Endothelial cell of umbilical vein (primary cell): ENCODE measurements around the gene SGCB. TPM values are rescaled to one million over a fixed set of nuclear protein-coding genes. Genes with fewer than 3 reads are reported as not detected.

Experiments used
- BruUV-seq: library from RNA; stranded (reverse); fragments of 400-500 nt; replicated peaks from 2 replicates; lab custom pipeline; 2021; lab: Mats Ljungman, UMichigan
- CTCF ChIA-PET: fragments of 300-600, 350-600 bp; sonication (Branson Sonifier 250); formaldehyde crosslinking; loops from one replicate; lab custom pipeline; 2021; ENCODE audit warnings: antibody characterized with exemption, inconsistent platforms; lab: Charles Lee
- POLR2A ChIA-PET: fragments of 300-600, 350-600 bp; sonication (Branson Sonifier 250); formaldehyde crosslinking; loops from one replicate; lab custom pipeline; 2021; ENCODE audit warnings: antibody characterized with exemption, inconsistent platforms; lab: Charles Lee
- DNase-seq: peaks from one replicate; pipeline ENCODE4 v3.0.0-alpha.2; 2011; ENCODE audit warnings: low read depth, low spot score
- FAIRE-seq: peaks from 2 replicates; lab custom pipeline; 2011; peaks lifted over from hg19 to GRCh38; lab: Jason Lieb, UNC
- H2AFZ ChIP-seq: 2 replicates; pipeline ENCODE4 v1.6.0; 2012; ENCODE audit warnings: low read depth, low read length, control low read depth, inconsistent platforms
- H3K27ac ChIP-seq: 2 replicates; pipeline ENCODE4 v1.5.1; 2011; ENCODE audit warnings: low read depth, mild to moderate bottlenecking, control low read depth, low read length, moderate library complexity; ENCODE audit not compliant: insufficient read depth
- H3K27me3 ChIP-seq, 2 experiments: 2 replicates each; pipeline versions ENCODE4 v1.6.0 to v1.6.1; 2011; ENCODE audit warnings: low read length in 2 of 2, mixed read lengths in 1 of 2; ENCODE audit not compliant: control insufficient read depth in 2 of 2, insufficient read depth in 2 of 2
- H3K36me3 ChIP-seq, 2 experiments: 2 replicates in 1 of 2; 3 replicates in 1 of 2; pipeline ENCODE4 v1.5.1; 2011; ENCODE audit warnings: low read length in 2 of 2, mild to moderate bottlenecking in 1 of 2, moderate library complexity in 1 of 2; ENCODE audit not compliant: control insufficient read depth in 2 of 2, insufficient read depth in 2 of 2; ENCODE audit errors: extremely low read depth in 1 of 2
- H3K4me1 ChIP-seq: 3 replicates; pipeline ENCODE4 v1.5.1; 2011; ENCODE audit warnings: mild to moderate bottlenecking, low read length; ENCODE audit not compliant: control insufficient read depth, insufficient read depth; ENCODE audit errors: extremely low read depth
- H3K4me2 ChIP-seq: 2 replicates; pipeline ENCODE4 v1.6.1; 2011; ENCODE audit warnings: low read length, control low read depth, mixed read lengths; ENCODE audit not compliant: insufficient read depth
- H3K4me3 ChIP-seq, 3 experiments: fragments of 200-600 bp in 1 of 3; sonication (generic), shearing (Covaris generic) in 1 of 3; replicated peaks in 1 of 3; 2 replicates each; pipeline ENCODE4 v1.5.1; 2011 to 2016; ENCODE audit warnings: control low read depth in 3 of 3, low read length in 3 of 3, mild to moderate bottlenecking in 2 of 3, inconsistent platforms in 1 of 3, low read depth in 1 of 3, moderate library complexity in 1 of 3; ENCODE audit not compliant: insufficient read depth in 1 of 3
- H3K79me2 ChIP-seq: 2 replicates; pipeline ENCODE4 v1.6.0; 2012; ENCODE audit warnings: low read length, inconsistent platforms; ENCODE audit not compliant: control insufficient read depth, insufficient read depth
- H3K9ac ChIP-seq: replicated peaks from 2 replicates; pipeline ENCODE3; 2011; ENCODE audit warnings: low read length, control low read depth; ENCODE audit not compliant: insufficient read depth; ENCODE audit errors: extremely low read depth
- H3K9me1 ChIP-seq: replicated peaks from 3 replicates; pipeline ENCODE4 v1.6.0; 2011; ENCODE audit warnings: mild to moderate bottlenecking, low read length; ENCODE audit not compliant: control insufficient read depth, insufficient read depth; ENCODE audit errors: extremely low read depth
- H3K9me3 ChIP-seq: replicated peaks from 2 replicates; pipeline ENCODE4 v1.5.1; 2012; ENCODE audit warnings: low read length, inconsistent platforms; ENCODE audit not compliant: control insufficient read depth, insufficient read depth
- H4K20me1 ChIP-seq: replicated peaks from 2 replicates; pipeline ENCODE3; 2011; ENCODE audit warnings: mild to moderate bottlenecking, low read length; ENCODE audit not compliant: control insufficient read depth, insufficient read depth; ENCODE audit errors: extremely low read depth
- CTCF ChIP-seq, 2 donors: IDR thresholded peaks; 1 replicate in 1 of 2; 2 replicates in 1 of 2; pipeline ENCODE4 v1.5.1; 2011; ENCODE audit warnings: low read length in 2 of 2, mild to moderate bottlenecking in 2 of 2, moderate library complexity in 2 of 2, control low read depth in 1 of 2, inconsistent platforms in 1 of 2, low read depth in 1 of 2; ENCODE audit not compliant: insufficient read depth in 1 of 2; ENCODE audit errors: extremely low read depth in 1 of 2
- EZH2 ChIP-seq: IDR thresholded peaks from 2 replicates; pipeline ENCODE4 v1.6.1; 2012; ENCODE audit warnings: borderline replicate concordance, low read depth, mild to moderate bottlenecking, moderate library complexity, low read length, inconsistent platforms; ENCODE audit not compliant: severe bottlenecking
- FOS ChIP-seq: IDR thresholded peaks from 2 replicates; pipeline ENCODE4 v1.6.1; 2011; ENCODE audit warnings: mild to moderate bottlenecking, low read length, moderate library complexity, borderline replicate concordance; ENCODE audit not compliant: insufficient read depth
- GATA2 ChIP-seq: IDR thresholded peaks from 2 replicates; pipeline ENCODE4 v1.7.0; 2011; ENCODE audit warnings: low read depth, mild to moderate bottlenecking, moderate library complexity, mixed read lengths, low read length; ENCODE audit not compliant: insufficient read length, insufficient read depth
- JUN ChIP-seq: IDR thresholded peaks from 2 replicates; pipeline ENCODE4 v1.6.1; 2011; ENCODE audit warnings: borderline replicate concordance, low read depth; ENCODE audit not compliant: insufficient read length, insufficient read depth
- MAX ChIP-seq: IDR thresholded peaks from 2 replicates; pipeline ENCODE4 v1.6.1; 2011; ENCODE audit not compliant: insufficient read depth, insufficient read length
- MYC ChIP-seq: IDR thresholded peaks from one replicate; pipeline ENCODE4 v1.6.1; 2011; ENCODE audit warnings: mild to moderate bottlenecking, low read depth, low read length
- POLR2A ChIP-seq: IDR thresholded peaks from 2 replicates; pipeline ENCODE4 v1.6.1; 2012; ENCODE audit warnings: low read depth, mild to moderate bottlenecking, control low read depth, low read length
- POLR2AphosphoS5 ChIP-seq: IDR thresholded peaks from 2 replicates; pipeline ENCODE4 v1.6.1; 2012; ENCODE audit warnings: low read depth, mild to moderate bottlenecking, control low read depth, low read length, moderate library complexity; ENCODE audit not compliant: insufficient read depth
- dilution Hi-C: fragments of 300-500 bp; cut with MboI; formaldehyde crosslinking; loops from one replicate; pipeline ENCODE4 v1.15.0; 2019; ENCODE audit warnings: low sequenced_read_pairs; ENCODE audit not compliant: extremely low pct_ligation_motif_present
- intact Hi-C: fragments of 100-400 bp; cut with micrococcal nuclease; formaldehyde crosslinking; loops from one replicate; pipeline ENCODE4 v1.10.0; 2022
- polyA plus RNA-seq, 4 experiments: library from polyadenylated mRNA; depleted of rRNA in 3 of 4; stranded (reverse) in 3 of 4; unstranded in 1 of 4; fragments of >200 nt; gene quantifications; 2 replicates each; pipeline versions ENCODE4 v1.2.1 to v1.2.3, GENCODE V29; 2011 to 2012; ENCODE audit warnings: missing spikeins in 1 of 4
- total RNA-seq: library from RNA; stranded (reverse); gene quantifications from 2 replicates; pipeline ENCODE4 v1.2.3, GENCODE V29; 2021

The SGCB gene
- total and polyA plus RNA-seq, 2 donors (not counting 3 experiments of a cell fraction or from before 2014, with no cell fraction given): 13.7 to 54.0 TPM

- FAIRE-seq (no peak), DNase-seq (no peak)
- BruUV-seq: no TSS peak
- dilution Hi-C loops: no loop called here
- TF ChIP-seq MAX: no peak
- TF ChIP-seq MYC: no peak
- no peak for TF ChIP-seq CTCF (IDR thresholded peaks at IDR 0.05; ENCODE audit: extremely low read depth in 1 of 2, insufficient read depth in 1 of 2, low read depth in 1 of 2, low read length in 2 of 2)
- no peak for TF ChIP-seq POLR2AphosphoS5
- TF ChIP-seq POLR2A: no peak
- no peak for TF ChIP-seq GATA2
- no peak for TF ChIP-seq FOS
- no peak for TF ChIP-seq JUN
- no peak for TF ChIP-seq EZH2
- Histone ChIP-seq H3K27ac (no peak overlapping the region), H3K9me1 (no peaks in the 10 kb centered on the region), H3K36me3 (no peaks in the 10 kb centered on the region), H3K9ac (no peak overlapping the region), H2AFZ (no peak overlapping the region), H3K4me2 (no peak overlapping the region), H3K4me3 (no peak overlapping the region), H3K79me2 (no peaks in the 10 kb centered on the region), H3K4me1 (peaks cover 19% of the 10 kb centered on the region), H3K27me3 (no peaks in the 10 kb centered on the region), H3K9me3 (no peaks in the 10 kb centered on the region), H4K20me1 (no peaks in the 10 kb centered on the region)
- CTCF ChIA-PET: no interaction called here
- intact Hi-C loops: no loop called here
- POLR2A ChIA-PET: no interaction called here
Observed at GRCh38 chr4:52012651-52013050, 25.4 kb downstream of the SGCB start.
